H1 (cell line): ENCODE measurements around the gene FNDC7. TPM values are rescaled to one million over a fixed set of nuclear protein-coding genes. Genes with fewer than 3 reads are reported as not detected.

Experiments
- CTCF ChIA-PET: fragments of 300-600 bp; sonication (Branson Sonifier 250); formaldehyde crosslinking; loops from one replicate; lab custom pipeline; 2021; ENCODE audit not compliant: partially characterized antibody; lab: Charles Lee
- POLR2A ChIA-PET: fragments of 300-600 bp; sonication (Branson Sonifier 250); formaldehyde crosslinking; loops from one replicate; lab custom pipeline; 2021; ENCODE audit warnings: inconsistent platforms; ENCODE audit not compliant: partially characterized antibody; lab: Charles Lee
- DNase-seq, 2 experiments: peaks; one replicate each; pipeline versions ENCODE4 v3.0.0 to v3.0.0-alpha.2; 2010 to 2022; ENCODE audit warnings: low spot score in 2 of 2, low read depth in 1 of 2, mixed read lengths in 1 of 2
- FAIRE-seq: peaks from 2 replicates; lab custom pipeline; 2011; peaks lifted over from hg19 to GRCh38; lab: Jason Lieb, UNC
- H2AFZ ChIP-seq: 2 replicates; pipeline ENCODE4 v1.8.1; 2012; ENCODE audit warnings: low read length, inconsistent platforms
- H2AK5ac ChIP-seq: 2 replicates; pipeline ENCODE4 v1.6.1; 2013; ENCODE audit warnings: low read depth, low read length
- H2BK120ac ChIP-seq: replicated peaks from 2 replicates; pipeline ENCODE3; 2013; ENCODE audit warnings: low read depth, low read length, inconsistent platforms
- H2BK12ac ChIP-seq: 2 replicates; pipeline ENCODE4 v1.6.1; 2013; ENCODE audit warnings: low read depth, low read length
- H2BK15ac ChIP-seq: 2 replicates; pipeline ENCODE4 v1.6.1; 2013; ENCODE audit warnings: low read length
- H2BK20ac ChIP-seq: 2 replicates; pipeline ENCODE4 v1.6.1; 2013; ENCODE audit warnings: low read length
- H2BK5ac ChIP-seq: 2 replicates; pipeline ENCODE4 v1.6.1; 2013; ENCODE audit warnings: low read depth, low read length
- H3K14ac ChIP-seq: 2 replicates; pipeline ENCODE4 v1.6.1; 2013; ENCODE audit warnings: inconsistent platforms; ENCODE audit not compliant: insufficient read length
- H3K18ac ChIP-seq: 2 replicates; pipeline ENCODE4 v1.6.1; 2013; ENCODE audit warnings: low read length; ENCODE audit errors: extremely low read depth
- H3K23ac ChIP-seq: 2 replicates; pipeline ENCODE4 v1.6.1; 2013; ENCODE audit warnings: inconsistent platforms; ENCODE audit not compliant: insufficient read length
- H3K23me2 ChIP-seq: 2 replicates; pipeline ENCODE4 v1.6.1; 2013; ENCODE audit warnings: low read depth, low read length
- H3K27ac ChIP-seq: 2 replicates; pipeline ENCODE4 v1.6.1; 2011; ENCODE audit warnings: low read depth, low read length, inconsistent platforms
- H3K27me3 ChIP-seq, 4 experiments: replicated peaks in 1 of 4; 1 replicate in 1 of 4; 2 replicates in 3 of 4; pipeline versions ENCODE4 v1.6.1 to v1.8.1; 2011 to 2013; ENCODE audit warnings: low read length in 3 of 4, mild to moderate bottlenecking in 3 of 4, inconsistent platforms in 2 of 4, mixed read lengths in 2 of 4, moderate library complexity in 1 of 4; ENCODE audit not compliant: control insufficient read depth in 3 of 4, insufficient read depth in 3 of 4; ENCODE audit errors: extremely low read depth in 1 of 4
- H3K36me3 ChIP-seq, 4 experiments: 2 replicates each; pipeline versions ENCODE4 v1.6.1 to v1.8.1; 2011 to 2013; ENCODE audit warnings: mild to moderate bottlenecking in 4 of 4, low read length in 3 of 4, moderate library complexity in 2 of 4, control low read depth in 1 of 4, inconsistent platforms in 1 of 4; ENCODE audit not compliant: insufficient read depth in 4 of 4, control insufficient read depth in 2 of 4
- H3K4ac ChIP-seq: replicated peaks from 2 replicates; pipeline ENCODE3; 2013; ENCODE audit warnings: low read length, low read depth, mixed read lengths, inconsistent platforms; ENCODE audit not compliant: insufficient read length
- H3K4me1 ChIP-seq, 4 experiments: replicated peaks in 1 of 4; 1 replicate in 1 of 4; 2 replicates in 3 of 4; pipeline versions ENCODE4 v1.6.1 to v1.8.1; 2011 to 2013; ENCODE audit warnings: low read length in 3 of 4, inconsistent platforms in 2 of 4, mixed read lengths in 1 of 4; ENCODE audit not compliant: insufficient read depth in 4 of 4, control insufficient read depth in 3 of 4
- H3K4me2 ChIP-seq, 2 experiments: 2 replicates each; pipeline versions ENCODE4 v1.6.1 to v1.8.1; 2011 to 2013; ENCODE audit warnings: low read depth in 2 of 2, low read length in 2 of 2, control low read depth in 1 of 2, inconsistent platforms in 1 of 2, mild to moderate bottlenecking in 1 of 2; ENCODE audit not compliant: insufficient read depth in 1 of 2
- H3K4me3 ChIP-seq, 4 experiments: fragments of 200-600, 300-600 bp in 1 of 4; sonication (generic), shearing (Covaris generic), sonication (Bioruptor Twin) in 1 of 4; 2 replicates each; pipeline versions ENCODE4 v1.5.1 to v1.8.1; 2011 to 2016; ENCODE audit warnings: low read length in 4 of 4, low read depth in 3 of 4, control low read depth in 2 of 4, inconsistent platforms in 2 of 4, mild to moderate bottlenecking in 2 of 4, mixed read lengths in 1 of 4, moderate library complexity in 1 of 4; ENCODE audit not compliant: insufficient read depth in 2 of 4; ENCODE audit errors: extremely low read depth in 1 of 4
- H3K56ac ChIP-seq: replicated peaks from 2 replicates; pipeline ENCODE3; 2013; ENCODE audit warnings: low read depth, mild to moderate bottlenecking, mixed read lengths, low read length, inconsistent platforms; ENCODE audit not compliant: insufficient read length
- H3K79me1 ChIP-seq: 2 replicates; pipeline ENCODE4 v1.6.1; 2013; ENCODE audit warnings: low read depth, low read length, control low read depth
- H3K79me2 ChIP-seq, 2 experiments: 2 replicates each; pipeline versions ENCODE4 v1.6.1 to v1.8.1; 2012 to 2013; ENCODE audit warnings: low read length in 2 of 2, mild to moderate bottlenecking in 2 of 2, inconsistent platforms in 1 of 2; ENCODE audit not compliant: insufficient read depth in 2 of 2, control insufficient read depth in 1 of 2
- H3K9ac ChIP-seq, 4 experiments: replicated peaks in 1 of 4; 1 replicate in 1 of 4; 2 replicates in 3 of 4; pipeline versions ENCODE4 v1.6.1 to v1.8.1; 2011 to 2013; ENCODE audit warnings: low read depth in 3 of 4, low read length in 3 of 4, control low read depth in 2 of 4, mild to moderate bottlenecking in 2 of 4, moderate library complexity in 2 of 4, inconsistent platforms in 1 of 4; ENCODE audit errors: extremely low read depth in 1 of 4
- H3K9me3 ChIP-seq, 2 experiments: 2 replicates each; pipeline versions ENCODE4 v1.6.1 to v1.8.1; 2012 to 2013; ENCODE audit warnings: mild to moderate bottlenecking in 2 of 2, moderate library complexity in 2 of 2, control low read depth in 1 of 2, inconsistent platforms in 1 of 2, low read depth in 1 of 2, low read length in 1 of 2, mixed read lengths in 1 of 2; ENCODE audit not compliant: insufficient read depth in 2 of 2
- H4K20me1 ChIP-seq, 2 experiments: replicated peaks in 1 of 2; 2 replicates each; pipeline versions ENCODE3 to v1.8.1; 2011 to 2013; ENCODE audit warnings: inconsistent platforms in 2 of 2, low read length in 2 of 2, mild to moderate bottlenecking in 1 of 2; ENCODE audit not compliant: insufficient read depth in 2 of 2, control insufficient read depth in 1 of 2
- H4K5ac ChIP-seq: 2 replicates; pipeline ENCODE4 v1.6.1; 2013; ENCODE audit warnings: low read length, low read depth, mixed read lengths, inconsistent platforms; ENCODE audit not compliant: insufficient read length
- H4K8ac ChIP-seq: 2 replicates; pipeline ENCODE4 v1.8.0; 2013; ENCODE audit warnings: mild to moderate bottlenecking, moderate library complexity, low read length, inconsistent platforms; ENCODE audit not compliant: insufficient read depth; ENCODE audit errors: extremely low read depth
- H4K91ac ChIP-seq: replicated peaks from 2 replicates; pipeline ENCODE3; 2013; ENCODE audit warnings: low read length, mixed read lengths, inconsistent platforms; ENCODE audit not compliant: insufficient read length
- CTBP2 ChIP-seq: IDR thresholded peaks from 2 replicates; pipeline ENCODE4 v1.7.0; 2011; ENCODE audit warnings: borderline replicate concordance, mild to moderate bottlenecking, moderate library complexity, mixed read lengths, low read length; ENCODE audit not compliant: insufficient read depth, insufficient read length
- GTF2F1 ChIP-seq: IDR thresholded peaks from 2 replicates; pipeline ENCODE4 v1.6.1; 2012; ENCODE audit warnings: low read depth, low read length, improper control_type of control experiment, borderline replicate concordance
- HDAC6 ChIP-seq: IDR thresholded peaks from one replicate; pipeline ENCODE4 v1.7.1; 2012; ENCODE audit warnings: low read depth, mild to moderate bottlenecking, inconsistent platforms, low read length, moderate library complexity
- JUN ChIP-seq: IDR thresholded peaks from 2 replicates; pipeline ENCODE4 v1.6.1; 2011; ENCODE audit warnings: low read depth, mild to moderate bottlenecking, improper control_type of control experiment, low read length
- RFX5 ChIP-seq: IDR thresholded peaks from 2 replicates; pipeline ENCODE4 v1.6.1; 2011; ENCODE audit warnings: low read depth, low read length, improper control_type of control experiment, borderline replicate concordance
- RNF2 ChIP-seq: fragments of 200-900, 300-1000 bp; sonication (generic); IDR thresholded peaks from 2 replicates; pipeline ENCODE4 v1.7.1; 2016; ENCODE audit warnings: borderline replicate concordance, low read depth, mild to moderate bottlenecking, antibody characterized with exemption, low read length; ENCODE audit not compliant: poor library complexity, severe bottlenecking; ENCODE audit errors: missing control alignments
- SIRT6 ChIP-seq: IDR thresholded peaks from one replicate; pipeline ENCODE4 v1.7.1; 2012; ENCODE audit warnings: low read length, inconsistent platforms
- SP2 ChIP-seq: IDR thresholded peaks from 2 replicates; pipeline ENCODE4 v1.6.1; 2012; ENCODE audit warnings: mild to moderate bottlenecking, low read length, inconsistent platforms
- TEAD4 ChIP-seq: IDR thresholded peaks from 2 replicates; pipeline ENCODE4 v1.6.1; 2012; ENCODE audit warnings: low read depth, low read length, inconsistent platforms, mixed read lengths
- WGBS, 2 experiments: shearing (Covaris generic) in 1 of 2; methylation state at CpG; one replicate each; pipeline versions ENCODE4 v1.1.6 to v1.1.7; 2013 to 2015; ENCODE audit warnings: low lambda C conversion rate in 2 of 2, mixed read lengths in 2 of 2, inconsistent platforms in 1 of 2, low coverage in 1 of 2, missing lambda C conversion rate in 1 of 2; ENCODE audit not compliant: insufficient replicate concordance in 2 of 2, insufficient coverage in 1 of 2, insufficient read length in 1 of 2; ENCODE audit errors: extremely low coverage in 1 of 2, missing lambda C conversion rate in 1 of 2; 5-methylcytosine and 5-hydroxymethylcytosine counted together
- polyA plus RNA-seq, 7 experiments: library from polyadenylated mRNA; depleted of rRNA in 3 of 7; stranded (reverse) in 5 of 7; unstranded in 2 of 7; fragments of >200 nt in 5 of 7; fragments of 200-250 nt in 2 of 7; gene quantifications; 1 replicate in 5 of 7; 2 replicates in 1 of 7; 4 replicates in 1 of 7; pipeline versions ENCODE4 v1.2.1 to v1.2.3, GENCODE V29; 2011 to 2013; ENCODE audit warnings: missing spikeins in 2 of 7, mixed read lengths in 2 of 7
- total RNA-seq: library from RNA; stranded (reverse); fragmentation: NEBNext Ultra II Directional; extraction: Animal tissue kit (Norgen Biotek cat#: 25700); gene quantifications from 2 replicates; pipeline ENCODE4 v1.2.1, GENCODE V29; 2021

The FNDC7 gene
- total and polyA plus RNA-seq, 2 of the 8 experiments (the other 6 are each of a cell fraction or from before 2014, with no cell fraction given), result 0.13 to 0.20 TPM

DNA sequence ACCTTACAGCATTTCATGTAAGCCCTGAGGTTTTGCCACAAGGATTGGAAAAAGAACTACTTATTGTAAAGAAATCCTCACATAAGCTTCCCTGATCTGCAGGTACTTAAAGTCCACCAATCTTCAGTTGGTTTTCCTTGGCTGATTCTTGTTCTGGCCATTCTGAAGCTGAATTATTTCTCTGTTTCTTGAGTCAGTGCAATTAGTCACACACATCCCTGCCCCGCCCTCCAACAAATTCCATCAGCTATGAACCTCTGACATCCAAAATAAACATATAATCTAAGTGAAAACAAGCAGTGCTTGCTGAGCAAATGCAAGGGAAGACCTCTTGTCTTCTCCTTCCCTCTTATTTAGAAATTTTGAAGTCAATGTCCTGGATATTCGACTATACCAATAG is 8.2 kb upstream of the FNDC7 start:
- Histone ChIP-seq H3K56ac (no peak overlapping the region), H2BK120ac (no peak overlapping the region), H4K20me1 (no peaks in the 10 kb centered on the region), H3K18ac (no peak overlapping the region), H3K36me3 (peaks cover 7 to 24% (median 13%) of the 10 kb centered on the region in 4 experiments), H3K14ac (no peak overlapping the region), H2BK5ac (no peak overlapping the region), H3K4me1 (no peaks in the 10 kb centered on the region), H2BK12ac (no peak overlapping the region), H2BK15ac (no peak overlapping the region), H3K79me2 (no peaks in the 10 kb centered on the region), H3K27me3 (no peaks in the 10 kb centered on the region), H3K9ac (no peak overlapping the region), H3K4ac (no peak overlapping the region), H3K27ac (no peak overlapping the region), H3K4me2 (no peak overlapping the region), H2AFZ (no peak overlapping the region), H4K8ac (no peak overlapping the region), H2BK20ac (no peak overlapping the region), H2AK5ac (no peak overlapping the region), H4K91ac (no peak overlapping the region), H3K23me2 (no peaks in the 10 kb centered on the region), H3K4me3 (no peak overlapping the region), H4K5ac (no peak overlapping the region), H3K9me3 (no peaks in the 10 kb centered on the region), H3K79me1 (no peaks in the 10 kb centered on the region), H3K23ac (no peak overlapping the region)
- ChIA-PET POLR2A (interaction anchor here (0.9 to 5.4 kb wide), 7 partner anchors 9 to 44 kb away, joined by 3 to 79 read pairs (median 6); partner anchors contain the start of genes HENMT1, PRPF38B and STXBP3), CTCF (interaction anchor here (1.4 to 1.6 kb wide), 2 partner anchors 12 to 60 kb away, joined by 3 read pairs; partner anchors contain the start of gene PRPF38B)
- WGBS, 2 experiments, result 92% methylated on average over 2 of the region's 2 CpGs; no CpG with 5 or more reads in 1 of the 2 experiments
- no peak for FAIRE-seq
- no peak for DNase-seq
- TF ChIP-seq SIRT6, result no peak
- no peak for TF ChIP-seq GTF2F1
- TF ChIP-seq RNF2, result no peak
- no peak for TF ChIP-seq CTBP2
- no peak for TF ChIP-seq HDAC6
- no peak for TF ChIP-seq TEAD4
- TF ChIP-seq SP2, result no peak
- no peak for TF ChIP-seq JUN
- no peak for TF ChIP-seq RFX5
